ENCODE measurements around the gene PIH1D2. TPM values are rescaled to one million over a fixed set of nuclear protein-coding genes. Genes with fewer than 3 reads are reported as not detected.

Gene PIH1D2
- total RNA-seq = 0.33 and 1.3 TPM in 2 replicates

DNA sequence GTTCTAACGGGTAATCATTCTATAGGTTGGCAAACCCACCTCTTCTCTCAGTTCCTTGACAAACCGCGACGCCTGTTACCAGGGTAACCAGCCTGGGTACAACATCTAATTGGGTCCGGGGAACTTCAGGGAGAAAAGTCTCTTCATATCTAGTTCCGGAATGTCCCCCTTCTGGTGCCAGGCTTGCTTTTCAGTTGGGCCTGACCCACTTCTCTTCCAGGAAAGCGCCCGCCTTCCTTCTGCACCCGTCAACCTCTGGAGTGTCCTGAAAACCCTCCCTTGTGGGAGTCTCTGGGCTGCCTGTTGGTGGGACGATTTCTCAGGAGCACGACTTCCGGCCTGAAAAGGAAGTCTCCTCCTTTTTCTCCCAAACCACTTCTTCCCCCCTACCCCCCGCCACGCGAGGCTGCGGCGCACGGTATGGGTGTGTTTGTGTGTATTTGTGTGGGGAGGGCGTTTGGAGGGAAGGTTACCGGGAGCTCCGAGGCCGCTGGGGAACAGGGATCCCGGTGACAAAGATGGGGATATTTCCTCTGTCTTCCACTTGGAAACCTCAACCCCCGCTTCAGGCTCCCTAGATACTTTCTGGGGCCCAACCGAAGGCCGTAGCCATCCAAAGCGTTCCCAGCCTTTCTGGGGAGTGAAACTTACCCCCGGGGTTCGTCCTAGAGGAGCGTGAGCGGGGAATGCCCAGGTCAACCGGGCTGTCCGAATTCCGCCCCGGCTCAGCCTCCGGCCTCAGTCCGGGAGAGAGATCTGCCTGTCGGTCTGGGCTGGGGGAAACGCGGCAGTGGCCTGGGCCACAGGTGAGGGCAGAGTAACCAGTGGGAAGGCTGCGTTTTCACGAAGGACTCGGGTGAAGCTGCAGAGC lies at the start of gene PIH1D2, which contains the start of gene NKAPD1:
TSS of gene PIH1D2 (minus strand) at position 77 of the 871 bp plus-strand sequence. CDS start 843 bp downstream, outside the sequence.
TSS of gene NKAPD1 (plus strand) at position 359 of the 871 bp plus-strand sequence. CDS start 1,276 bp downstream, outside the sequence.

GRCh38 chr11:112086422-112087191 lies 12.8 kb upstream of the PIH1D2 start, which contains the start of the genes SDHD and TIMM8B:
TSS of gene SDHD (plus strand) at chr11:112086873. CDS start at chr11:112086908, 35 bp downstream.
TSS of gene TIMM8B (minus strand) at chr11:112086756. CDS start at chr11:112086723, 33 bp downstream.

GRCh38 chr11:112024773-112025678 lies 48.8 kb downstream of the PIH1D2 start, which contains the start of gene DLAT:
TSS of gene DLAT (plus strand) at chr11:112025408. CDS start at chr11:112025473, 65 bp downstream.

Other genes with a start within 250 kb of the PIH1D2 start
- gene ALG9, start 202.4 kb downstream of the PIH1D2 start, total RNA-seq = 24.2 and 30.8 TPM in 2 replicates
- gene FDXACB1, start 194.9 kb downstream of the PIH1D2 start, total RNA-seq = 1.3 and 2.7 TPM in 2 replicates
- 7.9 and 21.2 TPM in 2 replicates for gene CFAP68, start 194.5 kb downstream of the PIH1D2 start, total RNA-seq
- 4.2 and 16.6 TPM in 2 replicates for gene CRYAB, start 162.2 kb downstream of the PIH1D2 start, total RNA-seq
- not detected in 2 replicates for gene HSPB2, start 161.3 kb downstream of the PIH1D2 start, total RNA-seq
- gene C11orf52, start 155.1 kb downstream of the PIH1D2 start, total RNA-seq = 3.0 and 5.9 TPM in 2 replicates
- gene DIXDC1, start 136.7 kb downstream of the PIH1D2 start, total RNA-seq = 3.5 and 3.6 TPM in 2 replicates
- gene DLAT, start 48.6 kb downstream of the PIH1D2 start, total RNA-seq = 38.7 and 50.3 TPM in 2 replicates
- gene NKAPD1, start 282 bp upstream of the PIH1D2 start, total RNA-seq = 7.1 and 27.6 TPM in 2 replicates
- 55.5 and 63.3 TPM in 2 replicates for gene TIMM8B, start 12.7 kb upstream of the PIH1D2 start, total RNA-seq
- 69.7 and 77.3 TPM in 2 replicates for gene SDHD, start 12.9 kb upstream of the PIH1D2 start, total RNA-seq
- gene IL18, start 90.1 kb upstream of the PIH1D2 start, total RNA-seq = 59.2 and 62.4 TPM in 2 replicates
- gene TEX12, start 93.4 kb upstream of the PIH1D2 start, total RNA-seq = 0.28 TPM in 1 of 2 replicates, not detected in the other
- 0.28 TPM in 1 of 2 replicates, not detected in the other for gene BCO2, start 101.5 kb upstream of the PIH1D2 start, total RNA-seq
- 44.3 and 48.3 TPM in 2 replicates for gene PTS, start 152.4 kb upstream of the PIH1D2 start, total RNA-seq
- gene PLET1, start 186.8 kb upstream of the PIH1D2 start, total RNA-seq = not detected in 2 replicates